ENCODE results near the gene H2BW1. TPM values are rescaled to one million over a fixed set of nuclear protein-coding genes. Genes with fewer than 3 reads are reported as not detected.
"Not testable (repeated sequence)": the region's sequence is repeated elsewhere in the genome, so short reads cannot be mapped to it uniquely, and the experiment has no call there.

H2BW1 gene, protein sequence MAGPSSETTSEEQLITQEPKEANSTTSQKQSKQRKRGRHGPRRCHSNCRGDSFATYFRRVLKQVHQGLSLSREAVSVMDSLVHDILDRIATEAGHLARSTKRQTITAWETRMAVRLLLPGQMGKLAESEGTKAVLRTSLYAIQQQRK
- total RNA-seq, result not detected

DNA sequence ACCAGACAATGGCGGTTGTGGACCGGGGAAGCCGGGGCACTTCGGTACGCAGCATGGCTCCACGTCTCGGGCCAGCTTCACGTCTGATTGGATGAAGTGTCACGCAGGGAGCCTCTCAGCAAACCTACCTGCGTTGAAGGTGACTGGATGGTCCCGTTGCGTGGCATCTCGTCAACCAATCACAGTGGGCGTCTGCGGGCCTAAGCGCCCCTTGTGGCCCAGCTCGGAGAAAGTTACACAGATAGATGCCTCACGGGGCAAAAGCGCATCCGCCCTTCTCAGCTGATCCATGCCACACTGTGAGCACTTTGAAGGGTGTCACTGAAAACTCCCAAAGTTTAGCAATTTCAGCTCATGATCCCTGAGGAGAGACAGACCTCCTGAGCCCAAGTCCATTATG lies at the start of gene H2BW1:
Gene H2BW1 (minus strand): TSS at position 103 of the 400 bp plus-strand sequence. CDS start 132 bp downstream, outside the sequence.
- Mint-ChIP-seq H3K27me3 (ENCODE audit: low read depth) (peaks cover 51% of the 10 kb centered on the region), H3K36me3 (ENCODE audit: insufficient read depth in 2 of 2) (no peaks in the 10 kb centered on the region), H3K27ac (no peak within 1 kb of the TSS), H3K9me3 (no peaks in the 10 kb centered on the region), H3K4me3 (no peak within 1 kb of the TSS), H3K4me1 (ENCODE audit: low read depth) (no peaks in the 10 kb centered on the region)
- ATAC-seq (replicated peaks in 1 of 2), result no peak
- no peak for DNase-seq

GRCh38 chrX:104062636-104063035 lies 49.1 kb upstream of the H2BW1 start:
- H3K4me1 Mint-ChIP-seq (ENCODE audit: low read depth); H3K4me3 Mint-ChIP-seq; DNase-seq; H3K27me3 Mint-ChIP-seq (ENCODE audit: low read depth); H3K36me3 Mint-ChIP-seq (ENCODE audit: insufficient read depth in 2 of 2); H3K9me3 Mint-ChIP-seq; H3K27ac Mint-ChIP-seq; ATAC-seq (replicated peaks in 1 of 2): not testable (repeated sequence)

DNA sequence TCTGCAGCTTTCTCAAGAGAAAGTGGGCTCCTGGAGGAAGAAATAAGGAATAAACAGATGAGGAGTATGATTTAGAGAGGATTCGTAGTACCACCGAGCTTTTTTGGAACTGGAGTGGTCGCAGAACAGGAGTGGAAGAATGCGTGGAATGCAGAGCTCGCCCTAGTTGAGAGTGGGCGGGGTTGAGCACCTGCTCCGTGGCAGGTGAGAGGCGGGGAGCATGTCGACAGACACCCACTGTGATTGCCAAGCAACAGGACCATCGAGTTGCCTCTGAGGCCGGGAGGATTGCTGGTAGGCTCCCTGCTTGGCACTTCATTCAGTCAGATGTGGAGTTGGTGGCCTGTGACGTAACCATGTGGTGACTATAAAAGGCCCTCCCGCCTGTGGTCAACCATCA lies 41.4 kb upstream of the H2BW1 start:
- H3K36me3 Mint-ChIP-seq (ENCODE audit: insufficient read depth in 2 of 2); H3K27ac Mint-ChIP-seq; DNase-seq; H3K27me3 Mint-ChIP-seq (ENCODE audit: low read depth); H3K4me3 Mint-ChIP-seq; H3K9me3 Mint-ChIP-seq; ATAC-seq (replicated peaks in 1 of 2); H3K4me1 Mint-ChIP-seq (ENCODE audit: low read depth): not testable (repeated sequence)

DNA sequence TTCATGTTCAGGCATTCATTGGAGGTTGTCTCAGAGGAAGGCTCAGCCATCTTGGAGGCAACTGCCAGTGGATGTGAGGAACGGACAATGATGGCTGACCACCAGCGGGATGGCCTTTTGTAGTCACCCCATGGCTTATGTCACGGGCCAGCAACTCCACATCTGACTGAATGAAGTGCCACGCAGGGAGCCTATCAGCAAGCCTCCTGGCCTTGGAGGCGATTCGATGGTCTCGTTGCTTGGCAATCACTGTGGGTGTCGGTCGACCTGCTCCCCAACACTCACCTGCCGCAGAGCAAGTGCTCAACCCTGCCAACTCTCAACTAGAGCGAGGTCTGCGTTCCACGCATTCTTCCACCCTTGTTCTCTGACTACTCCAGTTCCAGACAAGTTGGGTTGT lies 33.7 kb upstream of the H2BW1 start:
- ATAC-seq (replicated peaks in 1 of 2) (no peak), DNase-seq (no peak)
- H3K36me3 Mint-ChIP-seq (ENCODE audit: insufficient read depth in 2 of 2), result no peaks in the 10 kb centered on the region
- H3K27ac Mint-ChIP-seq, result no peak overlapping the region
- H3K27me3 Mint-ChIP-seq (ENCODE audit: low read depth), result peaks cover 41% of the 10 kb centered on the region
- no peak overlapping the region for H3K4me3 Mint-ChIP-seq
- H3K4me1 Mint-ChIP-seq (ENCODE audit: low read depth), result no peaks in the 10 kb centered on the region
- no peaks in the 10 kb centered on the region for H3K9me3 Mint-ChIP-seq

DNA sequence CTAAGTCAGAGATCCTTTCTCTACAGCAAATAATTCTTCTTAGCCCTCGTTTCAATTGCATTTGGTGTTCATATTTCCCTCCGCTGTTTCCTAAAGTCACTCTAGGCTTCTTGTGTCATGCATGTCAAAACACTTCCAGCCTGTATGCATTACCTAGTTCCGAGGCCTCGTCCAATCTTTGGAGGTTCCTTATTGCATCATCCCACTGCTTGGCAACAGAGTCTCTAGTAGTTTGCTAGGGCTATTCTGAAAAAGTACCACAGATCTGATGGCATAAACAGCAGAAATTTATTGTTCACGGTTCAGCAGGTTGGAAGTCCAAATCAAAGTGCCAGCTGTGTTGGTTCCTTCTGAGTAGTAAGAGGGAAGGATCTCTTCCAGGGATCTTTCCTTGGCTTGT lies 32.1 kb upstream of the H2BW1 start:
- Mint-ChIP-seq H3K36me3 (ENCODE audit: insufficient read depth in 2 of 2) (no peaks in the 10 kb centered on the region), H3K4me3 (no peak overlapping the region), H3K9me3 (no peaks in the 10 kb centered on the region), H3K27me3 (ENCODE audit: low read depth) (peaks cover 50% of the 10 kb centered on the region), H3K27ac (no peak overlapping the region), H3K4me1 (ENCODE audit: low read depth) (no peaks in the 10 kb centered on the region)
- ATAC-seq (replicated peaks in 1 of 2) (no peak), DNase-seq (no peak)

GRCh38 chrX:104041003-104041402 lies 27.5 kb upstream of the H2BW1 start:
- DNase-seq (no peak), ATAC-seq (replicated peaks in 1 of 2) (no peak)
- Mint-ChIP-seq H3K27me3 (ENCODE audit: low read depth) (peaks cover 69% of the 10 kb centered on the region), H3K9me3 (no peaks in the 10 kb centered on the region), H3K4me1 (ENCODE audit: low read depth) (no peaks in the 10 kb centered on the region), H3K27ac (no peak overlapping the region), H3K4me3 (no peak overlapping the region), H3K36me3 (ENCODE audit: insufficient read depth in 2 of 2) (no peaks in the 10 kb centered on the region)

DNA sequence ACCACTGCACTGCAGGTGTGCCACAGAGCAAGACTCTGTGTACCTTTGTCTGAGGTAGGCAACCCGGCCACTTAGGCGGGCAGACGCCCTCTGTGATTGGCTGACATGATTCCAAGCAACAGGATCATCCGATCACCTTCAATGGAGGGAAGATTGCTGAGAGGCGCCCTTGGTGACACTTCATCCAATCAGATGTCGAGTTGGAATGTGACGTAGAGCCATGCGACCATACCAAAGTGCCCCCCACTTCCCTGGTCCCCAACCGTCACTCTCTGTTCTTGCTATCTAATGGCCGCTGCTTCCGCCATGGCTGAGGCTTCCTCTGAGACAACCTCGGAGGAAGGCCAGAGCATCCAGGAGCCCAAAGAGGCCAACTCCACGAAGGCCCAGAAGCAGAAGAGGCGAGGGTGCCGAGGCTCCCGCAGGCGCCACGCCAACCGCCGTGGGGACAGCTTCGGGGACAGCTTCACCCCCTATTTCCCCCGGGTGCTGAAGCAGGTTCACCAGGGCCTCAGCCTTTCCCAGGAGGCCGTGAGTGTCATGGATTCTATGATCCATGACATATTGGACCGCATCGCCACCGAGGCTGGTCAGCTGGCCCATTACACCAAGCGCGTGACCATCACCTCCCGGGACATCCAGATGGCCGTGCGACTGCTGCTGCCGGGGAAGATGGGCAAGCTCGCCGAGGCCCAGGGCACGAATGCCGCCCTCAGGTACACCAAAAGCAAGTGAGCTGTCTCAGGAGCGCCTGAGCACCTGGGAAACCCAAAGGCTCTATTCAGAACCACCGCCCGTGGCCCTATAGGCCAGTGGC lies 26.4 kb upstream of the H2BW1 start, which contains the start of gene H2BW2:
Gene H2BW2 (plus strand): TSS at position 268 of the 817 bp plus-strand sequence. CDS start 39 bp downstream, at position 307.
- DNase-seq, result no peak
- no peak within 1 kb of the TSS for H3K27ac Mint-ChIP-seq
- H3K9me3 Mint-ChIP-seq, result no peaks in the 10 kb centered on the region
- H3K27me3 Mint-ChIP-seq (ENCODE audit: low read depth), result peaks cover 72% of the 10 kb centered on the region
- H3K36me3 Mint-ChIP-seq (ENCODE audit: insufficient read depth in 2 of 2), result no peaks in the 10 kb centered on the region
- ATAC-seq (replicated peaks in 1 of 2), result no peak
- H3K4me1 Mint-ChIP-seq (ENCODE audit: low read depth), result no peaks in the 10 kb centered on the region
- no peak within 1 kb of the TSS for H3K4me3 Mint-ChIP-seq

DNA sequence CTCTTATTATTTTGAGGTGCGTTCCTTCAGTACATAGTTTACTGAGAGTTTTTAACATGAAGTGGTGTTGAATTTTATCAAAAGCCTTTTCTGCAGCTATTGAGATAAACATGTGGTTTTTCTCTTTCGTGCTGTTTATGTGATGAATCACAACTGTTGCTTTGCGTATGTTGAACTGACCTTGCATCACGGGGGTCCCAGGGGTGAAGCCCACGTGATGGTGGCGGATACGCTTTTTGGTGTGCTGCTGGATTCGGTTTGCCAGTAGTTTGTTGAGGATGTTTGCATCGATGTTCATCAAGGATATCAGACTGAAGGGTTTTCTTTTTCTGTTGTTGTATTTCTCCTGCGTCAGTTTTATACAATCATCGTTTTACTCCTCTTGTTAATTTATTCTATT lies 4.6 kb upstream of the H2BW1 start:
- H3K36me3 Mint-ChIP-seq (ENCODE audit: insufficient read depth in 2 of 2), result peaks cover 0 to 2% of the 10 kb centered on the region in 2 donors
- H3K27me3 Mint-ChIP-seq (ENCODE audit: low read depth), result peaks cover 39% of the 10 kb centered on the region
- no peaks in the 10 kb centered on the region for H3K9me3 Mint-ChIP-seq
- no peak overlapping the region for H3K4me3 Mint-ChIP-seq
- ATAC-seq (replicated peaks in 1 of 2) (no peak), DNase-seq (no peak)
- no peaks in the 10 kb centered on the region for H3K4me1 Mint-ChIP-seq (ENCODE audit: low read depth)
- no peak overlapping the region for H3K27ac Mint-ChIP-seq

GRCh38 chrX:104015576-104015975 lies 2.1 kb upstream of the H2BW1 start:
- peaks cover 57% of the 10 kb centered on the region for H3K27me3 Mint-ChIP-seq (ENCODE audit: low read depth)
- ATAC-seq (replicated peaks in 1 of 2); DNase-seq; H3K27ac Mint-ChIP-seq; H3K4me3 Mint-ChIP-seq; H3K36me3 Mint-ChIP-seq (ENCODE audit: insufficient read depth in 2 of 2); H3K4me1 Mint-ChIP-seq (ENCODE audit: low read depth); H3K9me3 Mint-ChIP-seq: not testable (repeated sequence)

DNA sequence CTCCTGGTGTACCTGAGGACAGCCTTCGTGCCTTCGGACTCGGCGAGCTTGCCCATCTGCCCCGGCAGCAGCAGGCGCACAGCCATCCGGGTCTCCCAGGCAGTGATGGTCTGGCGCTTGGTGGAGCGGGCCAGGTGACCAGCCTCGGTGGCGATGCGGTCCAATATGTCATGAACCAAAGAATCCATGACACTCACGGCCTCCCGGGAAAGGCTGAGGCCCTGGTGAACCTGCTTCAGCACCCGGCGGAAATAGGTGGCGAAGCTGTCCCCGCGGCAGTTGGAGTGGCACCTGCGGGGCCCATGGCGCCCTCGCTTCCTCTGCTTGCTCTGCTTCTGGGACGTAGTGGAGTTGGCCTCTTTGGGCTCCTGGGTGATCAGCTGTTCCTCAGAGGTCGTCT lies 350 bp downstream of the H2BW1 start:
- Mint-ChIP-seq H3K9me3 (no peaks in the 10 kb centered on the region), H3K27ac (no peak overlapping the region), H3K4me1 (ENCODE audit: low read depth) (no peaks in the 10 kb centered on the region), H3K36me3 (ENCODE audit: insufficient read depth in 2 of 2) (no peaks in the 10 kb centered on the region), H3K27me3 (ENCODE audit: low read depth) (peaks cover 49% of the 10 kb centered on the region), H3K4me3 (no peak overlapping the region)
- no peak for DNase-seq
- ATAC-seq (replicated peaks in 1 of 2), result no peak

- Mint-ChIP-seq H3K4me3 (no peak overlapping the region), H3K36me3 (ENCODE audit: insufficient read depth in 2 of 2) (no peaks in the 10 kb centered on the region), H3K9me3 (no peaks in the 10 kb centered on the region), H3K4me1 (ENCODE audit: low read depth) (no peaks in the 10 kb centered on the region), H3K27ac (no peak overlapping the region), H3K27me3 (ENCODE audit: low read depth) (peaks cover 47% of the 10 kb centered on the region)
- no peak for DNase-seq
- no peak for ATAC-seq (replicated peaks in 1 of 2)
These were observed 4.7 kb downstream of the H2BW1 start for GRCh38 chrX:104008831-104009230.

GRCh38 chrX:103999234-103999633 lies 14.3 kb downstream of the H2BW1 start:
- no peaks in the 10 kb centered on the region for H3K4me1 Mint-ChIP-seq (ENCODE audit: low read depth)
- no peaks in the 10 kb centered on the region for H3K36me3 Mint-ChIP-seq (ENCODE audit: insufficient read depth in 2 of 2)
- DNase-seq, result no peak
- no peak overlapping the region for H3K4me3 Mint-ChIP-seq
- peaks cover 44% of the 10 kb centered on the region for H3K27me3 Mint-ChIP-seq (ENCODE audit: low read depth)
- no peak overlapping the region for H3K27ac Mint-ChIP-seq
- no peaks in the 10 kb centered on the region for H3K9me3 Mint-ChIP-seq
- ATAC-seq (replicated peaks in 1 of 2), result no peak

DNA sequence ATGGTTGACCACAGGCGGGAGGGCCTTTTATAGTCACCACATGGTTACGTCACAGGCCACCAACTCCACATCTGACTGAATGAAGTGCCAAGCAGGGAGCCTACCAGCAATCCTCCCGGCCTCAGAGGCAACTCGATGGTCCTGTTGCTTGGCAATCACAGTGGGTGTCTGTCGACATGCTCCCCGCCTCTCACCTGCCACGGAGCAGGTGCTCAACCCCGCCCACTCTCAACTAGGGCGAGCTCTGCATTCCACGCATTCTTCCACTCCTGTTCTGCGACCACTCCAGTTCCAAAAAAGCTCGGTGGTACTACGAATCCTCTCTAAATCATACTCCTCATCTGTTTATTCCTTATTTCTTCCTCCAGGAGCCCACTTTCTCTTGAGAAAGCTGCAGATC lies 30.0 kb downstream of the H2BW1 start:
- H3K4me1 Mint-ChIP-seq (ENCODE audit: low read depth); H3K9me3 Mint-ChIP-seq; H3K27ac Mint-ChIP-seq; H3K27me3 Mint-ChIP-seq (ENCODE audit: low read depth); DNase-seq; H3K36me3 Mint-ChIP-seq (ENCODE audit: insufficient read depth in 2 of 2); H3K4me3 Mint-ChIP-seq; ATAC-seq (replicated peaks in 1 of 2): not testable (repeated sequence)
